ENCODE data around the gene PIWIL1.

Gene PIWIL1

DNA sequence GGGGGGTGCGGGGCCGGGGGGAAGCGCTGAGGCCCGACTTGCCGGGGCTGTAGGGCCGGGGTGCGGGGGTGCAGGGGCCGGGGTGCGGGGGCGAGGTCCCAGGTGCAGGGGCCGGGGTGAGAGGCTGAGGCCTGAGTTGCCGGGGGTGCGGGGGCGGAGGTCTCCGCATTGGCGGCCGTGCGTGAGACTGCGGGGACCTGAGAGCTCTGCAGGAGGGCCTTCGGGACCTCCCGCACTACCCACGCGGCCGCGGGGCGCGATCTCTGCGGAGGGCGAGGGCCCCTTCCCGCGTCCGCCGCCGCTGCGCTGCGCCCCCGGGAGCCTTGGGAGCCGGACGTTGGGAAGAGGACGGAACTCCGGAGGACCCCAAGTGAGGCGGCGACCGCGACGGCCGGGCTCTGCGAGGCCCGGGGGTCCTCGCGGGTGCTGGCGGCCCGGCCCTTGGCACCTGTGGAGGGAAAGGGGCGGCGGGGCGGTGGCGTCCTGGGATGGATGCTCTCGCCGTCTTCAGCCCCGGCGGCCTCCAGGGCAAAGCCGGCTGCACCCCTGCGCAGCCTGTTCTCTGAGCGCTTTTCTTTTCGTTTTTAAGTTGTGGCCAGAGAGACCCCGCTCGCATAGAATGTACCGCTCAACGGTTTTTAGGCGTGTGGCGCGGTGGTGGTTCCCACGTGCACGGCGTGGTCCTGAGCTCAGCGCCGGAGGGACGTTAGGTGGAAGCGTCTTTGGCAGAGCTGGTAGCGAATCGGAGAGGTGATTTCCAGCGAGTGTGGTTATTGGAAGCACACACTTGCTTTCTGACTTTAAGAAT, 1.3 kb downstream of the PIWIL1 start:
- DNase-seq = no peak

GRCh38 chr12:130339951-130340350, 2.3 kb downstream of the PIWIL1 start:
- DNase-seq = no peak

- no peak for DNase-seq
Observed at GRCh38 chr12:130342442-130342841, 4.8 kb downstream of the PIWIL1 start.

- DNase-seq = no peak
Observed at GRCh38 chr12:130342842-130343241, 5.2 kb downstream of the PIWIL1 start.

DNA sequence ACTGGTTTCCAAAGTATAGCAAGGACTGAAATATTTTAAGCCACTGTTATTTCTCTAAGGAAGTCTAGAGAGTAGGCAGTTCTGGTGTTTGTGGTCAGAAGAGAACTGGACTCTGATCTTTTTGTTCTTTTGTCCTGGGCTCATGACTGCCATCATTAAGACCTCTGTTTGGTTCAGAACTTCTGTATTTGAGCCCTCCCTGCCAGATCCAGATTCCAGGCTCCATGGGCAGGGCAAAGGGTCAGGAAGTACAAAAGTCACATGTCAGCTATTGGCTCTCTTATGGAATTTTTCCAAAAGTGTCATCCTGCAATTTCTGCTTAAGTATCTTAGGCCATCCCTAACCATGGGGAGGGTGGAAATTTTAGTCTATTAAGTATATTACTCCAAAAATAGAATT, 6.8 kb downstream of the PIWIL1 start:
- DNase-seq = no peak

DNA sequence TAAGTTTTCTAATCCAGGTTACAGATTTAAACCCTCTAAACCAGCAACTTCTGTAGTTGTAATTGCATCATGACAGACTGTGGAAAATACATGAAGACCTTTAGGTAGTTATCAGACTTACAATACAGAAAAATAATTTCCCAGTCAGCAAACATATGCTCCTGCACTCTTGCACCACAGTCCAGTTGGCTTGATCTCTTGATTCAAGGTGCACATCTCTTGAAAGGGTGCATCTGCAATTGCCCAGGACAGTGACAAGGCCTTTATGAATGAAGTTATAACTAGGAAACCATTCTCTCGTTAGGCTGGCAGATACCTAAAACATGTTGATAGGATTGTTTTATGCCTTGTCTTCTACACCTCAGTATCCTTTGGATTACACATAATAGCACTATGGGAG, 7.6 kb downstream of the PIWIL1 start:
- DNase-seq = no peak

DNA sequence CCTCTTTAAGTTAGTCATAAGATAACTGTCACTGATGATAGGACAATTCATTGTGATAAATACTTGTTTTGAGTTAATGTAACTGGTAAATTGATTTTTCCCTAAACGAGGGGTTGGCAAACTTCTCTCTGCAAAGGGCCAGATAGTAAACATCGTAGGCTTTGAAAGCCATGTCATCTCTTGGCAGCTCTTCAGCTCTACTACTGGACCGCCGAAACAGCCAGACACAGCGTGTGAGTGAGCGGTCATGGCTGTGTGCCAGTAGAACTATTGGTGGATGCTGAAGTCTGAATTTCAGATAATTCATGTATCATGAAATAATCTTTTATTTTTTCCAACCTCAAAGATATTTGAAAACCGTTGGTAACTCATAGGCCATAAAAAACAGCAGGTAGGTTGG, 9.9 kb downstream of the PIWIL1 start:
- no peak for DNase-seq

DNA sequence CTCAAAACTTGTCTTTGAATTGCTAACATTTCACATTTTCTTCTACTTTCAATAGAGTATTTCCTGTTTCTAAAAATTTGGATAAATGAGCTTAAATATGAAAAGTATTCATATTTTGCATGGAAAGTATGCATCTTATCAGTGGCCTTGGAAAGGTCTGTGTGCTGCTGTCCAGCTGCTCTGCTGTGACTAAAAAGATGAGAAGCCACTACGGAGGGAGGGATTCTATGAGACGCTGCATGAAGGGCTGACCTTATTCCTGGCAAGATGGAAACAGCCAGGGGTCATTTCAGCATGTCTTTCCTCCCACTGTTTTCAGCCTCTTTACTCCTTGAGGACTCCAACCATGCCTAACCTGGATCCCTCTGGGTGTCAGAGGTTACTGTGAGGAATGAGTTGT, 13.0 kb downstream of the PIWIL1 start:
- DNase-seq = no peak

DNA sequence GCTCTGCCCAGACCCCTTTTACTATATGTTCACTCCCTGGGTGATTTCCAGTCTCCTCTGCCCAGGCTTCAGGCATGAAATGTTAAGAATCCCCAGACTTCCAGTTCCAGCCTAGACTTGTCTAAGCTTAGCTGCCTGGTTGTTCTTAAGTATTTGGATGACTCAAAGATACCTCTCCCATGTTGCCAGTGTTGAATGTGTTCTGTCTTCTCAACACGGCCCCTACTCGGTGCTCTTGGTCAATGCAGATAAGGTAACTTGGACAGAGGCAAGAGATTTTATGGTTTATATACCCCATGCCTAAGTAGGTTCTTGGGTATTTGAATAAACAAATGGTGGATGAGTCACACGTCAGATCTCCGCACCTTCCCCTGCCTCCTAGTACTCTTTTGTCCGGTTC, 13.6 kb downstream of the PIWIL1 start:
- DNase-seq = no peak

DNA sequence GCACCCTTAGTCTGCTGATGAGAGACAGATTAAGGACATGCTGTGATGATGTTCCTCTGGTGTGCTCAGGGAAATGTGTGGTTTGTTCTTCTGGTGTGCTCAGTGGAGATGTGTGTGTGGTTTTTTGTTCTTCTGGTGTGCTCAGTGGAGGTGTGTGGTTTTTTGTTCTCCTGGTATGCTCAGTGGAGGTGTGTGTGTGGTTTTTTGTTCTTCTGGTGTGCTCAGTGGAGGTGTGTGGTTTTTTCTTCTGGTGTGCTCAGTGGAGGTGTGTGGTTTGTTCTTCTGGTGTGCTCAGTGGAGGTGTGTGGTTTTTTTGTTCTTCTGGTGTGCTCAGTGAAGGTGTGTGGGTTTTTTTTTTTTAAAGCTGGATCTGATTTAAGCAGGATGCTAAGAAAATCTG, 15.4 kb downstream of the PIWIL1 start:
- DNase-seq = no peak

GRCh38 chr12:130354407-130354806, 16.7 kb downstream of the PIWIL1 start:
- no peak for DNase-seq

- DNase-seq = no peak
Observed at GRCh38 chr12:130356222-130356621, 18.5 kb downstream of the PIWIL1 start.

- no peak for DNase-seq
Observed at GRCh38 chr12:130357241-130357640, 19.6 kb downstream of the PIWIL1 start.

GRCh38 chr12:130357729-130358330, 20.1 kb downstream of the PIWIL1 start:
- no peak for DNase-seq

DNA sequence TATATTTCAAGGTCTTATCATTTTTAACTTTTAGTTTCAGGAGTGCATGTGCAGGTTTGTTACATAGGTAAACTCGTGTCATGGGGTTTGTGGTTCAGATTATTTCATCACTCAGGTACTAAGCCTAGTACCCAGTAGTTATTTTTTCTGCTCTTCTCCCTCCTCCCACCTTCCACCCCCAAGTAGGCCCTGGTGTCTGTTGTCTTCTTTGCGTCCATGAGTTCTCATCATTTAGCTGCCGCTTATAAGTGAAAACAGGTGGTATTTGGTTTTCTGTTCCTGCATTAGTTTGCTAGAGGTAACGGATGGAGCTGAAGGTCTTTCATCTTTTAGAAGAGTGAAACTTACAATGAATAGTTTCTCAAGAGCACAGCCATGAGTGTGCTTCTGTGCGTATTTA, 24.4 kb downstream of the PIWIL1 start:
- no peak for DNase-seq

GRCh38 chr12:130364578-130364977, 26.9 kb downstream of the PIWIL1 start:
- DNase-seq = no peak

DNA sequence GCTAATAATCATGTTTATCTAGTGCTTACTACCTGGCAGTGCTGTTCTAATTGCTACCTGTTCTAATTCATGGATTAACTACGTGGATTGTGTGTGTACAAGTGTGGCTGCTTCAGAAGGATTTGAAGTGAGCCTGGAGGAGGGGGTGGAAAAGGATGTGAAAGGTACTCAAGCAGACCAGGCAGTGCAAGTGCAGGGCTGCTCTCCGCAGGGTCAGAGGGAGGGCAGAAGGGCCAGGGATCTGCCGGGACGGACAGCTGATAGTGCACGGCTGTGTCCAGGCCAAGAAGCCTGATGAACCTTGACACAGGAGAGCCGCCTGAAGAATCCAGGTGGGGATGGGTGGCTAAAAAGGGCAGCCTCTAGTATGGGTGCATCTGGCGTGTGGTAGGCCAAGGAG, 28.5 kb downstream of the PIWIL1 start:
- no peak for DNase-seq

DNA sequence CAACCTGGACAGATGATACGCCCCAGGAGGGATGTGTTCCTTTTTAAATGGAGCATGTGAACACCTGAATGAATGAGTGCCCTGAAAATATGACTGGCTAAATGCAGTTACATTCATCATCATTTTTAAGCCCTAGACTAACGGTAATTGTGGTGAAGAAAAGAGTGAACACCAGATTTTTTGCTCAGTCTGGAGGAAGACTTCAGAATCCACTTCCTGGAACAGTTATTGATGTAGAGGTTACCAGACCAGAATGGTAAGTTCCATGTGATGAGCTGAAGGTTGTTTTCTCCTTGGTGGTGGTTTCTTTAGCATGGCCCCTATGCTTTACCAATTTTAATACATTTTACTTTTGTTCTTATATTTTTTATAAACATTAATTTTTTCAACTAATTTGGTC, 29.3 kb downstream of the PIWIL1 start:
- DNase-seq = no peak

DNA sequence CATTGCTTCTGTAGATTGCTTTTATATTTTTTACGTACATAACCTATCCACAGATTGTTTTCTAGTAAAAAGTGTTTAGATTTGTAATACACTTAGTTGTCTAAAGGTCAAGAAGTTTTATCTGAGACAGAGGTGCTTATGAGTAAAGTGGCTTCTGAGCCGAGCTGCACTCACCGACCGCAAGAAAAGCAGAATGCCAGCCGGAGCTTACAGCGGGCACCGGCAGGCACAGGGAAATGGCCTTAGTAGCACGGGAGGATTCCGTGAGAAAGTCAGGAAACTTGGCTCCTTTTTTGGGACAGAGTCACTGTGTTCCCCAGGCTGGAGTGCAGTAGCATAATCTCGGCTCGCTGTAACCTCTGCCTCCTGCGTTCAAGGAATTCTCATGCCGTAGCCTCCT, 29.8 kb downstream of the PIWIL1 start:
- DNase-seq = no peak

GRCh38 chr12:130369816-130370215, 32.1 kb downstream of the PIWIL1 start:
- no peak for DNase-seq

DNA sequence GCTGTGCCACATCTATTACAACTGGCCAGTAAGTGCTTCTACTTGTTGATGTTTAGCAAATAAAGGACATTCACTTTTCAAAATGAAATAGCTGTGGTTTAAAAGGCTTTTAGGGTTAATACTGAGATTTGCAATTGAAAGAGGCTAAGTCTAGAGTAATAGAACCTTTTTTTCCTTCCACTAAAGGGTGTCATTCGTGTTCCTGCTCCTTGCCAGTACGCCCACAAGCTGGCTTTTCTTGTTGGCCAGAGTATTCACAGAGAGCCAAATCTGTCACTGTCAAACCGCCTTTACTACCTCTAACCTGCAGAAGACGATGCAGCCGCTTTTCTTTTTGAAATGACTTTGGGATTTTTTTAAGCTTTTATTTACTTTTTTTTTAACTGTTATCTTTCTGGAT, 33.6 kb downstream of the PIWIL1 start:
- DNase-seq = no peak

- DNase-seq = no peak
Observed at GRCh38 chr12:130372936-130373335, 35.2 kb downstream of the PIWIL1 start.

DNA sequence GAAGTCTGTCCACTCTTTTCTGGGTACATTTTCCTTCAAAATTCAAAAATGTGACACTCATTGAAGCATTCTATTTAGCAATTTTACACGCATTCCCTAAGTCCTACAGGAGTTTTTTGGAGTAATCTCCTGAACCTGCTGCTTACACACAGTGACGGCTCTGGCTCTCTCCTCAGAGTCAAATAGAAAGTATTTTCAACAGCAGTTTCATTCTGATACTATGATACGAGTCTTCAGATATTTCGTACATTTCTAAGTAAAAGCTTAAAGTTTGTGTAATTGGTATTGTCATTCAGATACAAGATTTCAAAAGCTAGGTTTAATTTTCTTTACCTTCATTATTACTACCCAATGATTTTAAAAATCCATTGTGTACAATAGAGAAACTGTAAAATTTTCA, 36.4 kb downstream of the PIWIL1 start:
- no peak for DNase-seq

GRCh38 chr12:130375296-130376287, 37.9 kb downstream of the PIWIL1 start:
- no peak for DNase-seq

Data from stimulated activated CD4-positive, alpha-beta T cell treated with anti-CD3 and anti-CD28 coated beads, Interleukin-4, amount 100 ng/mL, for 4 hours (primary cell).